CD14-positive monocyte (primary cell): ENCODE results near the gene PRKACA. TPM values are rescaled to one million over a fixed set of nuclear protein-coding genes. Genes with fewer than 3 reads are reported as not detected.
A peak's percentile ranks its signal among the peaks of the same experiment; 100 is the strongest.

Experiments
- DNase-seq, 3 donors: peaks; one replicate each; pipeline ENCODE4 v3.0.0-alpha.2; 2011 to 2022
- H2AFZ ChIP-seq: 2 replicates; pipeline ENCODE4 v1.6.0; 2012; ENCODE audit warnings: mild to moderate bottlenecking, low read depth, low read length, inconsistent platforms; ENCODE audit not compliant: insufficient read depth, poor library complexity, severe bottlenecking
- H3K27ac ChIP-seq, 2 donors: 1 replicate in 1 of 2; 2 replicates in 1 of 2; pipeline ENCODE4 v1.5.1; 2012 to 2013; ENCODE audit warnings: low read length in 2 of 2, control low read depth in 1 of 2, inconsistent platforms in 1 of 2, low read depth in 1 of 2, mild to moderate bottlenecking in 1 of 2
- H3K27me3 ChIP-seq, 2 donors: one replicate each; pipeline versions ENCODE4 v1.6.0 to v1.6.1; 2011 to 2013; ENCODE audit warnings: low read length in 2 of 2; ENCODE audit not compliant: control insufficient read depth in 2 of 2, insufficient read depth in 2 of 2
- H3K36me3 ChIP-seq, 2 donors: replicated peaks in 1 of 2; 1 replicate in 1 of 2; 2 replicates in 1 of 2; pipeline versions ENCODE4 v1.5.1 to v1.6.1; 2012 to 2013; ENCODE audit warnings: low read length in 2 of 2, control low read depth in 1 of 2, inconsistent platforms in 1 of 2, mild to moderate bottlenecking in 1 of 2; ENCODE audit not compliant: insufficient read depth in 2 of 2, control insufficient read depth in 1 of 2
- H3K4me1 ChIP-seq, 2 donors: 1 replicate in 1 of 2; 2 replicates in 1 of 2; pipeline versions ENCODE4 v1.5.1 to v1.6.1; 2012 to 2013; ENCODE audit warnings: low read length in 2 of 2, control low read depth in 1 of 2, inconsistent platforms in 1 of 2, mild to moderate bottlenecking in 1 of 2, moderate library complexity in 1 of 2; ENCODE audit not compliant: insufficient read depth in 2 of 2, control insufficient read depth in 1 of 2
- H3K4me2 ChIP-seq: replicated peaks from 2 replicates; pipeline ENCODE3; 2012; ENCODE audit warnings: low read length, moderate library complexity, mild to moderate bottlenecking; ENCODE audit not compliant: poor library complexity, severe bottlenecking; ENCODE audit errors: extremely low read depth
- H3K4me3 ChIP-seq, 3 experiments: fragments of 200-600 bp in 1 of 3; sonication (generic) in 1 of 3; replicated peaks in 1 of 3; 1 replicate in 2 of 3; 2 replicates in 1 of 3; pipeline ENCODE4 v1.5.1; 2011 to 2013; ENCODE audit warnings: low read length in 3 of 3, mild to moderate bottlenecking in 3 of 3, control low read depth in 2 of 3, low read depth in 2 of 3, inconsistent platforms in 1 of 3, moderate library complexity in 1 of 3
- H3K79me2 ChIP-seq: 2 replicates; pipeline ENCODE4 v1.6.0; 2012; ENCODE audit warnings: mild to moderate bottlenecking, control low read depth, inconsistent platforms, low read length, moderate library complexity; ENCODE audit not compliant: insufficient read depth
- H3K9ac ChIP-seq: 2 replicates; pipeline ENCODE4 v1.6.0; 2017; ENCODE audit warnings: low read length, mild to moderate bottlenecking; ENCODE audit not compliant: insufficient read depth, poor library complexity, severe bottlenecking
- H3K9me3 ChIP-seq, 2 donors: replicated peaks in 1 of 2; 1 replicate in 1 of 2; 2 replicates in 1 of 2; pipeline versions ENCODE4 v1.5.1 to v1.6.1; 2012 to 2013; ENCODE audit warnings: low read length in 2 of 2, control low read depth in 1 of 2; ENCODE audit not compliant: control insufficient read depth in 1 of 2, insufficient read depth in 1 of 2
- H4K20me1 ChIP-seq: 2 replicates; pipeline ENCODE4 v1.6.0; 2012; ENCODE audit warnings: mild to moderate bottlenecking, low read length, control low read depth, moderate library complexity; ENCODE audit not compliant: insufficient read depth
- H3K27ac Mint-ChIP-seq, 7 donors: one replicate each; pipeline ENCODE4 v1.8.0; 2020; ENCODE audit warnings: mild to moderate bottlenecking in 7 of 7, mixed read lengths in 7 of 7, moderate library complexity in 6 of 7, inconsistent platforms in 2 of 7
- H3K27me3 Mint-ChIP-seq, 3 donors: one replicate each; pipeline ENCODE4 v1.8.0; 2021 to 2022; ENCODE audit warnings: low read depth in 3 of 3, mild to moderate bottlenecking in 3 of 3, mixed read lengths in 3 of 3, moderate library complexity in 3 of 3, inconsistent platforms in 1 of 3
- H3K36me3 Mint-ChIP-seq, 2 donors: one replicate each; pipeline ENCODE4 v1.8.0; 2020; ENCODE audit warnings: mixed read lengths in 2 of 2, inconsistent platforms in 1 of 2, mild to moderate bottlenecking in 1 of 2
- H3K4me1 Mint-ChIP-seq: one replicate; pipeline ENCODE4 v1.8.0; 2020; ENCODE audit warnings: mild to moderate bottlenecking, mixed read lengths
- H3K4me3 Mint-ChIP-seq, 2 donors: one replicate each; pipeline ENCODE4 v1.8.0; 2020; ENCODE audit warnings: mild to moderate bottlenecking in 2 of 2, mixed read lengths in 2 of 2, moderate library complexity in 1 of 2
- H3K9me3 Mint-ChIP-seq, 7 donors: one replicate each; pipeline ENCODE4 v1.8.0; 2020 to 2022; ENCODE audit warnings: mixed read lengths in 7 of 7, mild to moderate bottlenecking in 6 of 7, moderate library complexity in 6 of 7, inconsistent platforms in 2 of 7
- CTCF ChIP-seq: fragments of 200-600 bp; IDR thresholded peaks from one replicate; pipeline ENCODE4 v1.8.0; 2022; ENCODE audit warnings: antibody characterized with exemption, mild to moderate bottlenecking
- WGBS: methylation state at CpG from one replicate; pipeline ENCODE4 v1.1.5; 2013; ENCODE audit warnings: missing lambda C conversion rate; ENCODE audit not compliant: insufficient coverage; 5-methylcytosine and 5-hydroxymethylcytosine counted together
- intact Hi-C, 2 donors: fragments of 100-400 bp; cut with micrococcal nuclease; formaldehyde crosslinking; loops; one replicate each; pipeline versions ENCODE4 v1.15.0 to v1.15.1; 2023
- polyA plus RNA-seq, 3 donors: library from polyadenylated mRNA; depleted of rRNA in 1 of 3; unstranded in 2 of 3; stranded (reverse) in 1 of 3; fragments of 300-500 nt in 2 of 3; fragments of >200 nt in 1 of 3; fragmentation: Illumina TruSeq in 2 of 3; gene quantifications; 1 replicate in 2 of 3; 2 replicates in 1 of 3; pipeline ENCODE4 v1.2.3, GENCODE V29; 2012 to 2021

PRKACA gene
- polyA plus RNA-seq, 3 donors, result 2.0 to 231 (median 3.8) TPM

GRCh38 chr19:14127929-14128509 lies 10.5 kb upstream of the PRKACA start:
- Histone ChIP-seq H3K36me3 (no peaks in the 10 kb centered on the region), H3K9me3 (no peaks in the 10 kb centered on the region), H3K27ac (peak overlapping the region; percentile 72 to 78), H2AFZ (peak overlapping the region; percentile 1), H3K4me2 (peak overlapping the region; percentile 56), H3K9ac (no peak overlapping the region), H3K4me1 (peaks cover 49 to 52% of the 10 kb centered on the region in 2 donors), H4K20me1 (no peaks in the 10 kb centered on the region), H3K27me3 (no peaks in the 10 kb centered on the region), H3K79me2 (peaks cover 62% of the 10 kb centered on the region), H3K4me3 (peak overlapping the region in 2 of 3 experiments; percentile 3 to 51)
- 0% methylated on average over 1 of the region's 4 CpGs for whole genome bisulfite sequencing
- Mint-ChIP-seq H3K27me3 (peaks cover 0 to 1% (median 0%) of the 10 kb centered on the region in 3 donors), H3K36me3 (peaks cover 2 to 8% of the 10 kb centered on the region in 2 donors), H3K27ac (peak overlapping the region; percentile 91 to 97 (median 96)), H3K4me3 (peak overlapping the region; percentile 59 to 69), H3K9me3 (no peaks in the 10 kb centered on the region), H3K4me1 (peaks cover 43% of the 10 kb centered on the region)
- peak; percentile 71 to 90 (median 80) for DNase-seq
- intact Hi-C loops, result no loop called here
- TF ChIP-seq CTCF, result no peak

GRCh38 chr19:14127176-14127575 lies 9.6 kb upstream of the PRKACA start:
- Histone ChIP-seq H3K36me3 (no peaks in the 10 kb centered on the region), H3K4me2 (peak overlapping the region; percentile 56), H3K9me3 (no peaks in the 10 kb centered on the region), H3K9ac (peak overlapping the region; percentile 15), H2AFZ (peak overlapping the region; percentile 48), H3K79me2 (peaks cover 58% of the 10 kb centered on the region), H3K4me3 (peak overlapping the region in 2 of 3 experiments; percentile 2 to 51), H4K20me1 (no peaks in the 10 kb centered on the region), H3K27me3 (no peaks in the 10 kb centered on the region), H3K27ac (peak overlapping the region; percentile 72 to 78), H3K4me1 (peaks cover 49 to 52% of the 10 kb centered on the region in 2 donors)
- intact Hi-C loops, result no loop called here
- peak; percentile 76 to 87 (median 80) for DNase-seq
- Mint-ChIP-seq H3K4me1 (peaks cover 40% of the 10 kb centered on the region), H3K27me3 (peaks cover 0 to 1% (median 0%) of the 10 kb centered on the region in 3 donors), H3K36me3 (peaks cover 10 to 14% of the 10 kb centered on the region in 2 donors), H3K27ac (peak overlapping the region; percentile 91 to 97 (median 96)), H3K9me3 (no peaks in the 10 kb centered on the region), H3K4me3 (peak overlapping the region; percentile 59 to 78)
- 14% methylated on average over 6 of the region's 8 CpGs for WGBS
- TF ChIP-seq CTCF, result no peak
